NCI-H2227 (cell line): Measurements from ENCODE around the gene CDC27.
A peak's percentile ranks its signal among the peaks of the same experiment; 100 is the strongest.
"Not testable (repeated sequence)": the region's sequence is repeated elsewhere in the genome, so short reads cannot be mapped to it uniquely, and the experiment has no call there.

ENCODE experiments used
- DNase-seq: peaks from one replicate; lab custom pipeline; 2025; ENCODE audit not compliant: unreplicated experiment; lab: John Stamatoyannopoulos, UW

CDC27 gene

DNA sequence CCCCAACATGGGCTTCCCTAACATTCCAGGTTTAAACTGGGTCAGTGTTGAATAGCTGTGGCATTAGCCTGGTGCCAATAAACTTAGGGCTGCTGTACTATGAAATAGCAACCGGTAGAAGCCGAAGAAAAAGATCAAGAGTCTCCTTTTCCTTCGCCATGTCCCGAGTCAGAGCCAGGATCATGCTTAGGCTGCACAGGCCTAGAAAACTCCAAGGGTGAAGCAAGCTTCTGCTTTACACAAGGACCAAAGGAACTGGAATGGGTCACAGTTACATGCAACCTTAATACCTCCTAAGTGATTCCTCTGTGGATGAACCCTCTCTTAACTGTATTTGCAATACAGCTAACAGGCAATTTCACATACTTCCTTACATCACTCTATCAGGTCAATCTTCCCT lies 115.5 kb downstream of the CDC27 start:
- DNase-seq: not testable (repeated sequence)

DNA sequence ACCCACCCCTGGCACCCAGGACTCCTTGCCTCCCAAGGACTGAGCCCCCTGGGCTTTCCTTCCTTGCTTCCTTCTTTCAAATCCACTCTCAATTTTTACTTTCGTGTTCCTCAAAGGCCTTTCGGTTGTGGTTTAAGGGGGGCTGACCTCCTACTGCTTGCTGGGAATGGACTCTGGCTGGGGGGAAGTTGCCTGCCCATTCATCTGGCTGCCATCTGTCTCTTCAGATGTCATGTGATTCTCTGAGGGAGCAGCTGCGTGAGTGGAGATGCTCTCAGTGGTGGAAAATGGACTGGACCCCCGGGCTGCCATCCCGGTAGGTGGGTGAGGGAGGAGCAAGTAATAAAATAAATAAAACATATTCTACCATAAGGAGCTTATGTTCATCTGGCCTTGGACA lies 116.2 kb downstream of the CDC27 start:
- DNase-seq: peak; percentile 9

DNA sequence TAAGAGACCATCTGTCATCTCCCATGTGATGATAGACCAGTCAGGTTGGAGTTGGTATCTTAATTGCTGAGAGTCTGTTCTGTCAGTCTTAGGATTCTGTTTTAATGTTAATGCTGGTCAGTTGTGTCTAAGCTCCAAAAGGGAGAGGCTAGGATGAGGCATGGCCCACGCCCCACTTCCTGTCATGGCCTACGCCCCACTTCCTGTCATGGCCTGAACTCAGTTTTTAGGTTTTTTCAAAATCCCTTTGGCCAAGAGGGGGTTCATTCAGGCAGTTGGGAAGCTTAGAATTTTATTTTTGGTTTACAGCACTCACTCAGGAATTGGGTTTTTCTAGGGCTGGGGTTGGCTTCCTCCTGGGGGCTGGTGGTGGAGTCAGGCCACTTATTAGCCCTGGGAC lies 117.9 kb downstream of the CDC27 start:
- DNase-seq: not testable (repeated sequence)

DNA sequence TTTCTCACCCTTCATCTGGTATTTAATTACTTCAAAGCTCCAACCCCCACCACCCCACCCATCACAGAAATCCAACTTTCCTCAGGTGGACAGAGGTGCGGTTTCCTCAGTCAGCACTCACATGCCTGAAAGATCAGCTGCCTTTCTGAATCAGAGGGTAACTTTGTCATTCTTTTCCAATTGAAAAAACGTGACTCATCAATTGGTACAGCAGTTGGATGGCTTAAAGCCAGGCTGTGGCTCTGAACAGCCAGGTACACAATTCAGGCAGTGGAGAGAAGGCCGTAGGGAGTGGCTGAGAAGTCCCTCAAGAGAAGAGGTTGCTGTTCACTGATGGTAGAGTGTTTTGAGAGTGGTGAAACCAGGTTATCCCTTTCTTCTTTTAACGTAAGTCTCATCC lies 118.8 kb downstream of the CDC27 start:
- DNase-seq: not testable (repeated sequence)
